WERI-Rb-1 (cell line): Measurements from ENCODE around the gene TSPEAR.
"Not testable (repeated sequence)": the region's sequence is repeated elsewhere in the genome, so short reads cannot be mapped to it uniquely, and the experiment has no call there.

Experiments used
- DNase-seq: peaks from one replicate; pipeline ENCODE4 v3.0.0-alpha.2; 2020
- H3K27ac ChIP-seq: fragments of 250-450 bp; sonication (Bioruptor Pico); 2 replicates; pipeline ENCODE4 v1.5.1; 2020; ENCODE audit warnings: mild to moderate bottlenecking, moderate library complexity
- H3K27me3 ChIP-seq: fragments of 250-450 bp; sonication (Bioruptor Pico); 2 replicates; pipeline ENCODE4 v1.5.1; 2021; ENCODE audit warnings: mild to moderate bottlenecking, low read depth, moderate library complexity; ENCODE audit not compliant: insufficient read depth, severe bottlenecking
- H3K36me3 ChIP-seq: fragments of 250-450 bp; sonication (Bioruptor Pico); 2 replicates; pipeline ENCODE4 v1.5.1; 2020; ENCODE audit warnings: mild to moderate bottlenecking, moderate library complexity
- H3K4me3 ChIP-seq: 2 replicates; pipeline ENCODE4 v1.5.1; 2011; ENCODE audit warnings: low read depth, mild to moderate bottlenecking, control low read depth, low read length
- H3K9me3 ChIP-seq: fragments of 250-450 bp; sonication (Bioruptor Pico); 2 replicates; pipeline ENCODE4 v1.5.1; 2021; ENCODE audit warnings: mild to moderate bottlenecking, moderate library complexity; ENCODE audit not compliant: severe bottlenecking
- TF ChIP-seq, protein P1 (sequence below): IDR thresholded peaks from 2 replicates; pipeline ENCODE4 v1.5.1; 2011; ENCODE audit warnings: low read depth, mild to moderate bottlenecking, control low read depth, inconsistent platforms, low read length

TSPEAR gene

DNA sequence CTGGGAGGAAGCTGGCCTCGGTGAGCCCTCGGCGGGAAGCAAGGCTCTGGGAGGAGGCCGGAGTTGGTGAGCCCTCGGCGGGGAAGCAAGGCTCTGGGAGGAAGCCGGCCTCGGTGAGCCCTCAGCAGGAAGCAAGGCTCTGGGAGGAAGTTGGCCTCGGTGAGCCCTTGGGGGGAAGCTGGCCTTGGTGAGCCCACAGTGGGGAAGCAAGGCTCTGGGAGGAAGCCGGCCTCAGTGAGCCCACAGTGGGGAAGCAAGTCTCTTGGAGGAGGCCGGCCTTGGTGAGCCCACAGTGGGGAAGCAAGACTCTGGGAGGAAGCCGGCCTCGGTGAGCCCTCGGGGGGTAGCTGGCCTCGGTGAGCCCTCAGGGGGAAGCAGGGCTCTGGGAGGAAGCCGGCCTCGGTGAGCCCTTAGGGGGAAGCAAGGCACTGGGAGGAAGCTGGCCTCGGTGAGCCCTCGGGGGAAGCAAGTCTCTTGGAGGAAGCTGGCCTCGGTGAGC, 207.4 kb downstream of the TSPEAR start:
- no peaks in the 10 kb centered on the region for H3K27me3 ChIP-seq

DNA sequence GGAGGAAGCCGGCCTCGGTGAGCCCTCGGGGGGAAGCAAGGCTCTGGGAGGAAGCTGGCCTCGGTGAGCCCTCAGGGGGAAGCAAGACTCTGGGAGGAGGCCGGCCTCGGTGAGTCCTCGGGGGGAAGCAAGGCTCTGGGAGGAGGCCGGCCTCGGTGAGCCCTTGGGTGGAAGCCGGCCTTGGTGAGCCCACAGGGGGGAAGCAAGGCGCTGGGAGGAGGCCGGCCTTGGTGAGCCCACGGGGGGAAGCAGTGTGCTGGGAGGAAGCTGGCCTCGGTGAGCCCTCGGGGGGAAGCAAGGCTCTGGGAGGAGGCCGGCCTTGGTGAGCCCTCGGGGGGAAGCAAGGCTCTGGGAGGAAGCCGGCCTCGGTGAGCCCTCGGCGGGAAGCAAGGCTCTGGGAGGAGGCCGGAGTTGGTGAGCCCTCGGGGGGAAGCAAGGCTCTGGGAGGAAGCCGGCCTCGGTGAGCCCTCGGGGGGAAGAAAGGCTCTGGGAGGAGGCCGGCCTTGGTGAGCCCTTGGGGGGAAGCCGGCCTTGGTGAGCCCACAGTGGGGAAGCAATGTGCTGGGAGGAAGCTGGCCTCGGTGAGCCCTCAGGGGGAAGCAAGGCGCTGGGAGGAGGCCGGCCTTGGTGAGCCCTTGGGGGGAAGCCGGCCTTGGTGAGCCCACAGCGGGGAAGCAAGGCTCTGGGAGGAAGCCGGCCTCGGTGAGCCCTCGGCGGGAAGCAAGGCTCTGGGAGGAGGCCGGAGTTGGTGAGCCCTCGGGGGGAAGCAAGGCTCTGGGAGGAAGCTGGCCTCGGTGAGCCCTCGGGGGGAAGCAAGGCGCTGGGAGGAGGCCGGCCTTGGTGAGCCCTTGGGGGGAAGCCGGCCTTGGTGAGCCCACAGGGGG, 208.1 kb downstream of the TSPEAR start:
- not testable (repeated sequence) for H3K4me3 ChIP-seq, H3K27me3 ChIP-seq, H3K36me3 ChIP-seq, H3K9me3 ChIP-seq, DNase-seq, H3K27ac ChIP-seq

More for the DNA sequence above, 207.4 kb downstream of the TSPEAR start:
- no peak overlapping the region for H3K27ac ChIP-seq
- no peak overlapping the region for H3K4me3 ChIP-seq
- H3K36me3 ChIP-seq = no peaks in the 10 kb centered on the region
- H3K9me3 ChIP-seq = no peaks in the 10 kb centered on the region
- DNase-seq = no peak
- TF ChIP-seq, protein P1, sequence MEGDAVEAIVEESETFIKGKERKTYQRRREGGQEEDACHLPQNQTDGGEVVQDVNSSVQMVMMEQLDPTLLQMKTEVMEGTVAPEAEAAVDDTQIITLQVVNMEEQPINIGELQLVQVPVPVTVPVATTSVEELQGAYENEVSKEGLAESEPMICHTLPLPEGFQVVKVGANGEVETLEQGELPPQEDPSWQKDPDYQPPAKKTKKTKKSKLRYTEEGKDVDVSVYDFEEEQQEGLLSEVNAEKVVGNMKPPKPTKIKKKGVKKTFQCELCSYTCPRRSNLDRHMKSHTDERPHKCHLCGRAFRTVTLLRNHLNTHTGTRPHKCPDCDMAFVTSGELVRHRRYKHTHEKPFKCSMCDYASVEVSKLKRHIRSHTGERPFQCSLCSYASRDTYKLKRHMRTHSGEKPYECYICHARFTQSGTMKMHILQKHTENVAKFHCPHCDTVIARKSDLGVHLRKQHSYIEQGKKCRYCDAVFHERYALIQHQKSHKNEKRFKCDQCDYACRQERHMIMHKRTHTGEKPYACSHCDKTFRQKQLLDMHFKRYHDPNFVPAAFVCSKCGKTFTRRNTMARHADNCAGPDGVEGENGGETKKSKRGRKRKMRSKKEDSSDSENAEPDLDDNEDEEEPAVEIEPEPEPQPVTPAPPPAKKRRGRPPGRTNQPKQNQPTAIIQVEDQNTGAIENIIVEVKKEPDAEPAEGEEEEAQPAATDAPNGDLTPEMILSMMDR = no peak

DNA sequence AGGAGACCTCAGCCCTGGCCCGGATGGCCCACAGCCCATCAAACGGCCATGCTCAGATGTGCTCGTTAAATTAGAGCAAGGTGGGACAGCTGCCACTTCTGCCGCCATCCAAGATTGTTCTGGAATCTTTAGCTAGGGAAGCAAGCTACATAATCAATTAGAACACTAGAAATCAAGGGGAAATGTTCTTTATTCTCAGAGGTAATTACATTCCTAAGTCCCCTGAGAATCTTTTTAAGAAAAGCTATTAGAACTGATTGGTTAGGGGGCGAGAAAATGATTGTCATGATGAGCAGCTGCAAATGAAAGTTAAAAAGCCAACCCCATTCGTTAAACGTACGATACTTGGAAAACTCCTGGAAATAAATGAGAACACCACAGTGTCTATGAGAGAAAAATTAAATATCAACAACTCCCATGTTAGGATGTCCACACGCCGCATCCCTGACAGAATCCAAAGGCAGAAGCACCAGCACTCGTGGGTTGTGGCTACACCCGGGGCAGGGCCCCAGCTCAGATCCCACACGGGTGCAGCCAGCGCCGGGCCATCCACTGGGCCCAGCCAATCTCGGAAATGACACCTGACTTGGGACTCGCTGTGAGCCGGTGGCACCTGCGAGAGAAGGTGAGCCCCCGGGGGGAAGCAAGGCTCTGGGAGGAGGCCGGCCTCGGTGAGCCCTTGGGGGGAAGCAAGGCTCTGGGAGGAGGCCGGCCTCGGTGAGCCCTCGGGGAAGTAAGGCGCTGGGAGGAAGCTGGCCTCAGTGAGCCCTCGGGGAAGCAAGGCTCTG, 209.0 kb downstream of the TSPEAR start:
- no peak overlapping the region for H3K27ac ChIP-seq

DNA sequence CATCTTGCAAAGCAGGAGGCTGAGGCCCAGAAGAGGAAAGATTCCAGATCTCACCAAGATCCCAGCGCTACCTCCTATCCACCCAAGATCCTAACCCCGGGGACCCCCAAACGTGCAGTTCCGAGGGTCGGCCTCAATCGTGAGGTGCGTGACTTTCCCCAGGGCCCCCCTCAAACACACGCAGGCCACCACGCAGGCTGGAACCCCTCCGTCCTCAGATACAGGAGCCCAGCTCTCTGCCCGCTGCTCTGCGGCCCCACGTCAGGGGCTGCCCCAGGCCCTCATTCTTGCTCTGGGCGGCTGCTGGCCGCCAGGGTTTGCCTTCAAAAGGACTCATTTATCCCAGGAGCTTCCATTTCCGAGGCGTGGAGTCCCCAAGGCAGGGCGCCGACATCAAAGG, 211.3 kb downstream of the TSPEAR start:
- H3K9me3 ChIP-seq = no peaks in the 10 kb centered on the region
- no peak overlapping the region for H3K4me3 ChIP-seq
- H3K27ac ChIP-seq = no peak overlapping the region
- DNase-seq = no peak
- H3K36me3 ChIP-seq = no peaks in the 10 kb centered on the region
- TF ChIP-seq, protein P1 = no peak
- H3K27me3 ChIP-seq = no peaks in the 10 kb centered on the region

More for the DNA sequence above, 209.0 kb downstream of the TSPEAR start:
- DNase-seq = no peak
- Histone ChIP-seq H3K36me3 (no peaks in the 10 kb centered on the region), H3K4me3 (no peak overlapping the region), H3K27me3 (no peaks in the 10 kb centered on the region), H3K9me3 (no peaks in the 10 kb centered on the region)
- TF ChIP-seq, protein P1 = no peak

DNA sequence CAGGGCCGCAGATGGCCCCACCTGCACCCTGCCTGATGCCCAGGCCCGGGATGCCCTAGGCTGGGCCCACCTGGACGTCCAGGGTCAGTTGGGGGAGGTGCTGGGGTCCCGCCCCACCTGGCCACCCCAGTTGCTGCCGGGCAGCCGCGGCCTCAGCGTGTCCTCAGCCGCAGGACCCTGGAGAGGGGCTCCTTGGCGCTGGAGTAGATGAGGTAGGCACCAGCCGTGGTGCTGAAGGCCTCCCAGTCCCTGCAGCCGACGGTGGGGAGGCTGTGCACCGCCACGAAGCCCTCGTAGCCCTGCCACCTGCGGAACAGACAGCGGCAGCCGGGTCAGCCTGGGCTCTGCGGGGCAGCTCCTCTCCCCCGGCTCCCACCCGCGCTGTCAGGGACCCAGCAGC, 211.7 kb downstream of the TSPEAR start:
- Histone ChIP-seq H3K36me3 (no peaks in the 10 kb centered on the region), H3K27me3 (no peaks in the 10 kb centered on the region), H3K9me3 (peaks cover under 1% of the 10 kb centered on the region), H3K27ac (no peak overlapping the region), H3K4me3 (no peak overlapping the region)
- TF ChIP-seq, protein P1 = no peak
- no peak for DNase-seq

DNA sequence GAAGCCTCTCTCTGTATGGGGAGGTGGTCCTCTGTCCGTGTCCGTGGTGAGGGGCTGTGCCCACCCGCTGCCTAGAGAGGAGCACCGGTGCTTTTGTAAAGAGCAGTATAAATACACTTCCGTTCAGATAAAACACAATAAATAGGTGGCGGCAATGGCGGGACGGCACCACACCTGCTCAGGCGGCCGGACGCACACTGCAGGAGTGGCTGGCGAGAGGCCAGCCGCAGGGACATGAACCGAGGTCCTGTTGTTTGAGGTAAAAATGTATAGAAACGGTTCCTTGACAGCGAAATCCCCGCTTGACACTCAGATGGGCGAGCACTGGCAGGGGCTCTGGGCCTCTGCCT, 212.2 kb downstream of the TSPEAR start:
- Histone ChIP-seq H3K27ac (no peak overlapping the region), H3K4me3 (no peak overlapping the region), H3K36me3 (no peaks in the 10 kb centered on the region), H3K9me3 (peaks cover 3% of the 10 kb centered on the region), H3K27me3 (no peaks in the 10 kb centered on the region)
- TF ChIP-seq, protein P1 = no peak
- no peak for DNase-seq
